GM12878 (cell line): ENCODE data around the gene ZG16B. TPM values are rescaled to one million over a fixed set of nuclear protein-coding genes. Genes with fewer than 3 reads are reported as not detected.

Source experiments
- ATAC-seq: fragments of 200-7000 bp; cut with Tn5 transposase; 3 replicates; pipeline ENCODE4 v1.9.1; 2020; ENCODE audit warnings: mild to moderate bottlenecking, moderate library complexity
- BruUV-seq: library from RNA; stranded (reverse); fragments of 400-500 nt; replicated peaks from 2 replicates; lab custom pipeline; 2021; lab: Mats Ljungman, UMichigan
- CTCF ChIA-PET: fragments of 300-600 bp; sonication (Branson Sonifier 250); formaldehyde crosslinking; extraction: SDS; loops from one replicate; lab custom pipeline; 2021; ENCODE audit warnings: inconsistent platforms; lab: Yijun Ruan, JAX
- POLR2A ChIA-PET: fragments of 350-600 bp; formaldehyde crosslinking; extraction: SDS; loops from one replicate; lab custom pipeline; 2021; ENCODE audit warnings: inconsistent platforms; lab: Charles Lee
- RAD21 ChIA-PET: fragments of 300-600 bp; sonication (Branson Sonifier 250); formaldehyde crosslinking; loops from one replicate; lab custom pipeline; 2023; ENCODE audit warnings: antibody characterized with exemption; ENCODE audit not compliant: unreplicated experiment; lab: Charles Lee
- SMC1A ChIA-PET: fragments of 300-600 bp; sonication (Branson Sonifier 250); formaldehyde crosslinking; loops from one replicate; lab custom pipeline; 2023; ENCODE audit not compliant: unreplicated experiment, uncharacterized antibody; lab: Charles Lee
- DNase-seq: peaks from one replicate; pipeline ENCODE4 v3.0.0-alpha.2; 2011; ENCODE audit warnings: low read depth, low spot score
- FAIRE-seq: peaks from 3 replicates; lab custom pipeline; 2011; peaks lifted over from hg19 to GRCh38; lab: Jason Lieb, UNC
- H2AFZ ChIP-seq: 2 replicates; pipeline ENCODE4 v1.6.0; 2011; ENCODE audit warnings: low read depth, low read length, control low read depth; ENCODE audit not compliant: control insufficient read depth
- H3K27ac ChIP-seq: 2 replicates; pipeline ENCODE4 v1.5.1; 2011; ENCODE audit warnings: control low read depth; ENCODE audit not compliant: control insufficient read depth, insufficient read depth
- H3K27me3 ChIP-seq, 2 experiments: replicated peaks in 1 of 2; 2 replicates each; pipeline versions ENCODE4 v1.6.0 to v1.6.1; 2011; ENCODE audit warnings: low read length in 1 of 2; ENCODE audit not compliant: control insufficient read depth in 2 of 2, insufficient read depth in 2 of 2
- H3K36me3 ChIP-seq, 2 experiments: 2 replicates each; pipeline ENCODE4 v1.5.1; 2011; ENCODE audit warnings: low read length in 1 of 2; ENCODE audit not compliant: control insufficient read depth in 2 of 2, insufficient read depth in 2 of 2
- H3K4me1 ChIP-seq: 2 replicates; pipeline ENCODE4 v1.6.1; 2011; ENCODE audit warnings: mild to moderate bottlenecking, low read length, moderate library complexity, mixed read lengths; ENCODE audit not compliant: control insufficient read depth, insufficient read depth
- H3K4me2 ChIP-seq: 2 replicates; pipeline ENCODE4 v1.6.0; 2011; ENCODE audit warnings: control low read depth; ENCODE audit not compliant: control insufficient read depth, insufficient read depth
- H3K4me3 ChIP-seq: fragments of 200-600 bp; sonication (generic); 2 replicates; pipeline ENCODE4 v1.5.1; 2016
- H3K79me2 ChIP-seq: 2 replicates; pipeline ENCODE4 v1.6.0; 2011; ENCODE audit warnings: low read length; ENCODE audit not compliant: control insufficient read depth, insufficient read depth
- H3K9ac ChIP-seq: 2 replicates; pipeline ENCODE4 v1.8.0; 2011; ENCODE audit warnings: low read length, control low read depth, mixed read lengths; ENCODE audit not compliant: control insufficient read depth, insufficient read depth
- H3K9me3 ChIP-seq: replicated peaks from 3 replicates; pipeline ENCODE4 v1.5.1; 2011; ENCODE audit warnings: mild to moderate bottlenecking, low read length; ENCODE audit not compliant: control insufficient read depth, insufficient read depth
- H4K20me1 ChIP-seq: 2 replicates; pipeline ENCODE4 v1.6.0; 2011; ENCODE audit not compliant: control insufficient read depth, insufficient read depth
- ELK1 ChIP-seq: IDR thresholded peaks from 2 replicates; pipeline ENCODE4 v1.6.1; 2012; ENCODE audit warnings: low read depth, low read length, improper control_type of control experiment
- FOXK2 ChIP-seq: fragments of 450-650 bp; IDR thresholded peaks from 2 replicates; pipeline ENCODE4 v1.6.1; 2017; ENCODE audit warnings: mild to moderate bottlenecking, moderate library complexity
- HDAC2 ChIP-seq: fragments of 200-600 bp; sonication (generic); IDR thresholded peaks from 2 replicates; pipeline ENCODE4 v1.6.1; 2017
- HDAC6 ChIP-seq: fragments of 200-600 bp; sonication (generic); IDR thresholded peaks from one replicate; pipeline ENCODE4 v1.8.0; 2017; ENCODE audit warnings: antibody characterized with exemption; ENCODE audit not compliant: unreplicated experiment
- HDGF ChIP-seq: fragments of 450-650 bp; IDR thresholded peaks from 2 replicates; pipeline ENCODE4 v1.6.1; 2016; ENCODE audit warnings: antibody characterized with exemption
- PAX5 ChIP-seq: IDR thresholded peaks from 2 replicates; pipeline ENCODE4 v1.6.1; 2011; ENCODE audit warnings: low read depth, low read length, borderline replicate concordance
- SREBF2 ChIP-seq: IDR thresholded peaks from 2 replicates; pipeline ENCODE4 v1.6.1; 2012; ENCODE audit warnings: mild to moderate bottlenecking, low read length
- USF2 ChIP-seq: IDR thresholded peaks from 2 replicates; pipeline ENCODE4 v1.6.1; 2011; ENCODE audit warnings: low read depth, low read length, improper control_type of control experiment, borderline replicate concordance
- ZNF687 ChIP-seq: fragments of 450-650 bp; IDR thresholded peaks from 2 replicates; pipeline ENCODE4 v1.6.1; 2017; ENCODE audit warnings: mild to moderate bottlenecking, moderate library complexity
- WGBS: methylation state at CpG from one replicate; pipeline ENCODE4 v1.1.6; 2016; ENCODE audit warnings: low lambda C conversion rate; ENCODE audit not compliant: insufficient replicate concordance, insufficient coverage; ENCODE audit errors: missing lambda C conversion rate; 5-methylcytosine and 5-hydroxymethylcytosine counted together
- in situ Hi-C: fragments of 300-500 bp; cut with MboI; formaldehyde crosslinking; loops from 9 replicates; pipeline ENCODE4 v1.14.3; 2018; ENCODE audit warnings: mixed read lengths
- intact Hi-C: fragments of 100-400 bp; cut with micrococcal nuclease; formaldehyde crosslinking; loops from one replicate; pipeline ENCODE4 v1.14.2; 2022; ENCODE audit not compliant: unreplicated experiment
- polyA plus RNA-seq, 11 experiments: library from polyadenylated mRNA; depleted of rRNA in 4 of 11; unstranded in 6 of 11; stranded (reverse) in 5 of 11; fragments of >200 nt; fragmentation: Nextera tagmentation in 4 of 11; fragmentation: Illumina TruSeq in 1 of 11; extraction: Ambion mirVana in 4 of 11; extraction: Trizol in 1 of 11; gene quantifications; 1 replicate in 1 of 11; 2 replicates in 10 of 11; pipeline versions ENCODE4 v1.2.1 to v1.2.3, GENCODE V29; 2011 to 2016; ENCODE audit warnings: inconsistent platforms in 2 of 11, missing spikeins in 2 of 11, low read depth in 1 of 11
- total RNA-seq, 4 experiments: library from RNA; depleted of rRNA in 3 of 4; stranded (reverse); fragments of >200 nt in 3 of 4; fragmentation: Illumina TruSeq in 1 of 4; extraction: Trizol in 1 of 4; gene quantifications; 2 replicates each; pipeline versions ENCODE4 v1.2.1 to v1.2.3, GENCODE V29; 2013 to 2021
- TF ChIP-seq, protein P1 (sequence below): fragments of 450-650 bp; IDR thresholded peaks from 2 replicates; pipeline ENCODE4 v1.6.1; 2017; ENCODE audit warnings: low read depth, mild to moderate bottlenecking, moderate library complexity

ZG16B gene
- total and polyA plus RNA-seq, 10 of the 15 experiments (the other 5 are each of a cell fraction or from before 2014, with no cell fraction given), result 1.00 to 11.6 (median 5.8) TPM

DNA sequence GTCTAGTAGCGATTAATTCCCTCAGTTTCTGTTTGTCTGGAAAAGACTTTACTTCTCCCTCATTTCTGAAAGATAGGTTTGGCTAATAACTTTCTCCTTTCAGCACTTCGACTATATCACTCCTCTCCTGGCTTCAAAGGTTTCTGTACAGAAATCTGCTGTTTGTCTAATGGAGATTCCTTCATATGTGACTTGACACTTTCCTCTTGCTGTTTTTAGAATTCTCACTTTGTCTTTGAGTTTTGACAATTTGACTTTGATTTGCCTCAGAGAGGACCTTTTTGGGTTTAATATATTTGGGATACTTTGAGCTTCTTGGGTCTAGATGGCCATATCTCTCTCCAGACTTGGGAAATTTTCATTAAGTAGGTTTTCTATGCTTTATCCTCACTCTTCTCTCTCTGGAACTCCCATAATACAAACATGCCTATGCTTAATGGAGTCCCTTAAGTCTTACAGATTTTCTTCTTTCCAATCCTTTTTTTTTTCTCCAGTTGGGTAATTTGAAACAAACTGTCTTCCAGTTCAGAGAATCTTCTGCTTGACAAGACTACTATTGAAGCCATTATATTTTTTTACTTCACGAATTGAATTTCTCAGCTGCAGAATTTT, 20.8 kb upstream of the ZG16B start:
- RAD21 ChIA-PET, result no interaction called here
- no TSS peak for BruUV-seq
- Histone ChIP-seq H3K27ac (no peak overlapping the region), H2AFZ (no peak overlapping the region)
- in situ Hi-C loops, result no loop called here
- no peak for FAIRE-seq
- ATAC-seq, result no peak
- no peak for TF ChIP-seq FOXK2
- TF ChIP-seq ZNF687, result no peak
- no peak for TF ChIP-seq HDAC6
- no peak for TF ChIP-seq USF2
- no peak for TF ChIP-seq HDGF
- TF ChIP-seq PAX5, result no peak
- TF ChIP-seq SREBF2, result no peak
- no peak for TF ChIP-seq HDAC2
- no peak for TF ChIP-seq ELK1
- TF ChIP-seq, protein P1, sequence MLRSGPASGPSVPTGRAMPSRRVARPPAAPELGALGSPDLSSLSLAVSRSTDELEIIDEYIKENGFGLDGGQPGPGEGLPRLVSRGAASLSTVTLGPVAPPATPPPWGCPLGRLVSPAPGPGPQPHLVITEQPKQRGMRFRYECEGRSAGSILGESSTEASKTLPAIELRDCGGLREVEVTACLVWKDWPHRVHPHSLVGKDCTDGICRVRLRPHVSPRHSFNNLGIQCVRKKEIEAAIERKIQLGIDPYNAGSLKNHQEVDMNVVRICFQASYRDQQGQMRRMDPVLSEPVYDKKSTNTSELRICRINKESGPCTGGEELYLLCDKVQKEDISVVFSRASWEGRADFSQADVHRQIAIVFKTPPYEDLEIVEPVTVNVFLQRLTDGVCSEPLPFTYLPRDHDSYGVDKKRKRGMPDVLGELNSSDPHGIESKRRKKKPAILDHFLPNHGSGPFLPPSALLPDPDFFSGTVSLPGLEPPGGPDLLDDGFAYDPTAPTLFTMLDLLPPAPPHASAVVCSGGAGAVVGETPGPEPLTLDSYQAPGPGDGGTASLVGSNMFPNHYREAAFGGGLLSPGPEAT, result no peak
- TF ChIP-seq, all 136 proteins: peak for 0
- H3K9ac ChIP-seq, result no peak overlapping the region
- WGBS, result 31% methylated on average over 3 of the region's 3 CpGs
- no peak overlapping the region for H3K4me2 ChIP-seq
- H3K79me2 ChIP-seq, result no peaks in the 10 kb centered on the region
- no peaks in the 10 kb centered on the region for H3K36me3 ChIP-seq
- ChIA-PET POLR2A (no interaction called here), CTCF (no interaction called here), SMC1A (no interaction called here)
- peaks cover 0 to 5% of the 10 kb centered on the region in 2 experiments; a peak in 2 of 4 replicates for H3K27me3 ChIP-seq
- no peak for DNase-seq
- H4K20me1 ChIP-seq, result no peaks in the 10 kb centered on the region
- no peaks in the 10 kb centered on the region for H3K9me3 ChIP-seq
- intact Hi-C loops, result loop anchor here (10.0 kb wide), 1 partner anchor 46 kb away; the partner anchor contains the start of gene PRSS22
- H3K4me1 ChIP-seq, result no peaks in the 10 kb centered on the region
- H3K4me3 ChIP-seq, result no peak overlapping the region
